Measurements from ENCODE around the gene SIM1.

DNA sequence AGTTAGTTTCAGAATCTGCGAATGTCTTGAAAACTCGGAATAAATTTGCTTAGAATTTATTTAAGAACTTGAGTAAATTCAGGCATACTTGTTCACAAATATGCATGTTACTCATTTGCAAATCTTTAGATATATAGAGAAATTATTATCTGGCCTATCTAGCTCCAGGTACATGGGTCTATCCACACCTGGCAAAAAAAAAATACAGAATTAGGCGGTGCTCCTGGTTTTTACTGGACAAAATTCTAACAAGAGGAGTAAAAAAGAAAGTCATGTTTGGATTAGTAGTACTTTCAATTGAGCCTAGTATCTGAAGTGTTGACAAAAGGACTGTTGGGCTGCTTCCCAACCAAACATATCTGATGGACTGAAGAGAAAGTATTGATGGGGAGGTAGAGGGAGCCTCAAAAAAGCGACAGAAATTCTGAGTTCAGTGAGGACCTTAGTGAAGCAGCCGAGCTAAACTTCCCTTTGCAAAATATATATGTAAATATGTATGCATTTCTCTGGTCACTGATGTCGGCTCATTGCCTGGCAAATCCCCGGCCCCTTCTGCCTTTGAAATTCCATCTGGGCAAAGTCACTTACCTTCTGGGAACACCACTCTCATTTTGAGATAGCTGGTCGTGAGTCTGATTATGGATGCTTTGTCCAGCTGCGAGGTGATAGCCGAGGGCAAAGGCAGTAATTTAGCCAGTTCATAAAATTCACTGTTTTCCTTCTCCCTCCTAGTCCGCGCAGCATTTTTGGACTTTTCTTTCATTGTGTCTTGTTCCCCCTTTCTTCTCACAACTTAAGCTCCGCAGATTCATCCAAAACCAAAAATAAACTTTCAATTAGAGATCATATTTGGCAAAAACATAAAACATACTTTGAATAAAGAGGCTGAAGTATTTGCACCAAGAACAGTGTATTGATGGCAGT, 1.8 kb downstream of the SIM1 start:
- no peak for TF ChIP-seq TAF1 (IDR thresholded peaks at IDR 0.05; ENCODE audit: low read depth)
- TF ChIP-seq, protein P1, sequence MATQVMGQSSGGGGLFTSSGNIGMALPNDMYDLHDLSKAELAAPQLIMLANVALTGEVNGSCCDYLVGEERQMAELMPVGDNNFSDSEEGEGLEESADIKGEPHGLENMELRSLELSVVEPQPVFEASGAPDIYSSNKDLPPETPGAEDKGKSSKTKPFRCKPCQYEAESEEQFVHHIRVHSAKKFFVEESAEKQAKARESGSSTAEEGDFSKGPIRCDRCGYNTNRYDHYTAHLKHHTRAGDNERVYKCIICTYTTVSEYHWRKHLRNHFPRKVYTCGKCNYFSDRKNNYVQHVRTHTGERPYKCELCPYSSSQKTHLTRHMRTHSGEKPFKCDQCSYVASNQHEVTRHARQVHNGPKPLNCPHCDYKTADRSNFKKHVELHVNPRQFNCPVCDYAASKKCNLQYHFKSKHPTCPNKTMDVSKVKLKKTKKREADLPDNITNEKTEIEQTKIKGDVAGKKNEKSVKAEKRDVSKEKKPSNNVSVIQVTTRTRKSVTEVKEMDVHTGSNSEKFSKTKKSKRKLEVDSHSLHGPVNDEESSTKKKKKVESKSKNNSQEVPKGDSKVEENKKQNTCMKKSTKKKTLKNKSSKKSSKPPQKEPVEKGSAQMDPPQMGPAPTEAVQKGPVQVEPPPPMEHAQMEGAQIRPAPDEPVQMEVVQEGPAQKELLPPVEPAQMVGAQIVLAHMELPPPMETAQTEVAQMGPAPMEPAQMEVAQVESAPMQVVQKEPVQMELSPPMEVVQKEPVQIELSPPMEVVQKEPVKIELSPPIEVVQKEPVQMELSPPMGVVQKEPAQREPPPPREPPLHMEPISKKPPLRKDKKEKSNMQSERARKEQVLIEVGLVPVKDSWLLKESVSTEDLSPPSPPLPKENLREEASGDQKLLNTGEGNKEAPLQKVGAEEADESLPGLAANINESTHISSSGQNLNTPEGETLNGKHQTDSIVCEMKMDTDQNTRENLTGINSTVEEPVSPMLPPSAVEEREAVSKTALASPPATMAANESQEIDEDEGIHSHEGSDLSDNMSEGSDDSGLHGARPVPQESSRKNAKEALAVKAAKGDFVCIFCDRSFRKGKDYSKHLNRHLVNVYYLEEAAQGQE (IDR thresholded peaks at IDR 0.05; ENCODE audit: low read depth), result no peak
- no peak for TF ChIP-seq FOXM1 (IDR thresholded peaks at IDR 0.05; ENCODE audit: borderline replicate concordance, low read depth)
- TF ChIP-seq, protein P2, sequence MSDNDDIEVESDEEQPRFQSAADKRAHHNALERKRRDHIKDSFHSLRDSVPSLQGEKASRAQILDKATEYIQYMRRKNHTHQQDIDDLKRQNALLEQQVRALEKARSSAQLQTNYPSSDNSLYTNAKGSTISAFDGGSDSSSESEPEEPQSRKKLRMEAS (IDR thresholded peaks at IDR 0.05), result no peak
- no peak for TF ChIP-seq EGR1 (IDR thresholded peaks at IDR 0.05)
- no peak for TF ChIP-seq RAD21 (IDR thresholded peaks at IDR 0.05; ENCODE audit: low read depth)
- no peak for TF ChIP-seq ZBTB7A (IDR thresholded peaks at IDR 0.05; ENCODE audit: low read depth)
